Stimulated activated CD8-positive, alpha-beta memory T cell treated with anti-CD3 and anti-CD28 coated beads, Interleukin-15, amount 100 ng/mL, for 48 hours (primary cell): ENCODE measurements around the gene NOL11.
"Not testable (repeated sequence)": the region's sequence is repeated elsewhere in the genome, so short reads cannot be mapped to it uniquely, and the experiment has no call there.

Experiments used
- DNase-seq, 2 donors: peaks; one replicate each; pipeline ENCODE4 v3.0.0-alpha.2; 2020; ENCODE audit warnings: low read depth in 2 of 2

The NOL11 gene

DNA sequence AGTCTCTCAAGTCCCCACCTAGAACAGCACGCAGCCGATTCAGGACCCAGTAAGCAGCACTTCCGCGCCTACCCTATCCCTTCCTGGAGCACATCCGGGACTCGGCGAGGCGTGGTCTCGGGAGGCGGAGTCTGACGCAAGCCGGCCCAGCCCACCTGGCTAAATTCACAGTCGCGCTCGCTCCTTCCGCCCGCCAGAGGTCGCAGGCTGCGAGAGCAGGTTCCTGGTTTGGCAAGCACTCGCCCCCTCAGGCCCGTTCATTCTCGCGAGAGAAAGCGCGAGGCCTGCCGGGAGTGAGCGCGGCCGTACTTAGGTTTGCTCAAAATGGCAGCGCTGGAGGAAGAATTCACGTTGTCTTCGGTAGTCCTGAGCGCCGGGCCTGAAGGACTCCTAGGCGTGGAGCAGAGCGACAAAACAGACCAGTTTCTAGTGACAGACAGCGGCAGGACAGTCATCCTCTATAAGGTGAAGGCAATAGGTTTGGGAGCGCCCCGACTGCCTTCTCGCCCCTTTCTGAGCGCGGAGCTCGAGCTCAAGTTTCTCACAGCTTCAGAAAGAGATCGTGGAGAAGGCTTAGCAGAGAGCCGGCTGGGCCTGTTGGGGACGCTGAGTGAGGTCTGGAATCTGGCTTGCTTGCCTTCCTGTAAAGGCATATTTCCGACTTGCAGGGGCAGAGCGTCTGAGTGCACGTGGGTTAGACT, at the start of gene NOL11:
Gene NOL11 (plus strand): TSS at position 313 of the 701 bp plus-strand sequence. CDS start 12 bp downstream, at position 325.
- DNase-seq: peak; percentile 99

DNA sequence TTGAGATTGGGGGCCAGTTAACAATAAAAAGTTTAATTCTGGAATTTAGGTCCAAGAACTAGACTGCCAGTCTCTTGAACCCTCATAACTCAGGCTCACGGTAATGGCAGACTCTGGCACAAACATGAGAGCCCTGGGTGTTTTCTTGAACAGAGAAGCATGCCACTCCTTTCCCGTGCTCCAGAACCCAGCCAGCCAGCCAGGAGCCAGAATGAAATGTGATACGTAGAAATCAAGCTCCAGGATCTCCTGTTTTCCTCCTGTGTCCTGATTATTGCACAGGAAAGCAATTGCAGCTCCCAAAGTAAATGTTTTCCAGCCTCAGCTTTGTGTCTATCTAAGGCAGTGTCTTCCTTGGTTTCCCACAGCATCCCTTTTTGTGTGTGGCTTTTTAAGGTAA, 46.2 kb upstream of the NOL11 start:
- no peak for DNase-seq

DNA sequence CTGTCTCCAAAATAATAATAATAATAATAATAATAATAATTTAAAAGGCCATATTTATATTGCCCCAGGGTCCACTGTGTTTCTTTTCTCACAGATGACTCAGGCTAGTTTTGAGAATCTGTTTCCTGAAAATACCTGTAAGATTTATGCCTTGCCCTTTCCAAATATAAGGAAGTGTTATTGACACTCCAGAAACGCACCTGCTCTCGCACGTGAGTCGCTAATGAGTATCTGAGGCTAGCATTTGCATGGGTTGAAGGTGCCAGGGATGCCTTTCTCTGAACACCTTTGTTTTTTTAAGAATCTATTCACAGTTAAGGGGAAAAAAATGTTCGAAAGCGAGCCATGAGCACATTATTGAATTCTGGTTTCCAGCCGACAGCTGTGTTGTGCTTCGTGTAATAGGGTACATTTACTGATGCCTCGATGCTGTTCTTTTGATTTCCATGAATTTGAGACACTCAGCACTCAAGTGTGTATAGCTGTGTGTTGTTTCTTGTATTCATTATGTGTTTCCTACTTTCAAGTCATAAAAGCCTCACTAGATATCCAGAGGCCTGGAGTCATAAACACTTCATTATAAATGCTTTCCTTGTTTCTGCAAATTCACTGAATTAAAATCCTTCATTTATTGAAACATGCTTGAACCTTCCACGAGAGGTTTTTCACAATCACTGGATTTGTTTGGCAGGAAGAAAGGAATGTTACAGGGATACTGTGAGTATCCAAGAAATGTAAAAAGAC, 45.0 kb upstream of the NOL11 start:
- DNase-seq: no peak

DNA sequence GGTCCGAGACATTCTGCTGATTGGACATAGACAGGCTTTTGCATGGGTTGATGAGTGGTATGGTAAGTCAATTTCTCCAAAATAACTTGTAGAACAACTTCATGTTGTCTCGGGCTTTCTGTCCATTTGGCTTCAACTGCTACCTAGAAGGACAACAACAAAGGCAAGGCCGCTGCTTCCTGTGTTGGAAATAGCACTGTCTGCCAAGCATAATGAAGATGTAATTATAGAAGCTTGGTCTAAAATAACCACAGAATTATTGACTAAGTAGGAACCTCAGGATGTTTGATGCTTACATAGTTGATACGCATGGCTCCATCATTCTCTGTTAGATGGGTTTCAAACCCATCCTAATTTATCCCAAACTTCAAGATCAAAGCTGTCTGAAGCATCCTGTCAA, 42.3 kb upstream of the NOL11 start:
- DNase-seq: no peak

DNA sequence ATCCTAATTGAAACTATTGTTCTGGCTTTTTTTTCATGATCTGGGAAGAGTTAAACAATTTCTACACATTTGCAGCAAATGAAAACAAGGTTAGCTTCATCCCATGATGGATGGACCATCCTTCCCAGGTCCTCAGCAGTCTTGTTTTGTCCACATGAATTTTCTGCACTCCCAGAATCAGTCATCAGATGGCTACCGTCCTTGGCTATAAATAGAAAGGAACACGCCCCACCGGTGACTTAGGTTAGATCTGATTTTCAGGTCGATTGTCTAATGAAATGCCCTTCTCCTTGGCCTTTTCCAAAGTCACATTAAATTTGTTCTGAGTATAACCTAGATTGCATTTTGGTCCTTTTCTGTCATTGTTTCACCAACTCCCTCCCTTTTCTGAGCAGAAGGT, 41.4 kb upstream of the NOL11 start:
- DNase-seq: no peak

DNA sequence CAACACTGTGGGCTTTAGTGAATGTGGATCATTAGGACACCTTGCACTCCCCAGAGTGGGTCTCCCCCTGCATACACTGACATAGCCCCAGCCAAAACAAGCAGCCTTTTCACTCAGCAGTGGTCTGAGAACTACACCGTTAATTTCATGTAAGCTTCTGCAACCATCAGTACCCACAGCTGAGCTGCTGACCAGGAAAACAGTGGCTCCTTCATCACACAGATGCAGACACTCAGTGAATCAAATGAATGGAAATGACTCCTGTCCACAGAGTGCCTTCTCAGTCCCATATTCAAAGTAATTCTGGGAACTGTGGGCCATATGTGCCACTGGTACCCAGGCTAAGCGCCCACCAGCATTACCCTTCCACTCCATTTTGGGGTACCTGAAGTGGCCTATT, 39.3 kb upstream of the NOL11 start:
- DNase-seq: no peak

DNA sequence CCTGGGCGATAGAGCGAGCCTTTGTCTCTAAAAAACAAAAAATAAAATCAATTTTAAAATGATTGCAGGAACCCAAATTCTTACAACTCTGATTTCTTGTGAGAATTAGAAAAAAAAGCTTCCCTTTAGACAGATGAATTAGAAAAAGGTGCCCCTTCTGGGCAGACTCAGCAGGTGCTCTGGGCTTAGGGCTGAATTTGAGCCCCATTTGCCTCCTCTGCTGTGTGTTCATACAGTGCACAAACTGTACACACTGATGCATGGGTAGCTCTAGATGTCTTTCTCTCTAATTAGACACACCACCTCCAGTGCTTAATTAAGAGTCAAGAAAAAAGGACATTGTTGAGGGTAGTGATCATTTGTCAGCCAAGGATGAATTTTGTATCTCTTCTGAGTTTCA, 38.5 kb upstream of the NOL11 start:
- no peak for DNase-seq

DNA sequence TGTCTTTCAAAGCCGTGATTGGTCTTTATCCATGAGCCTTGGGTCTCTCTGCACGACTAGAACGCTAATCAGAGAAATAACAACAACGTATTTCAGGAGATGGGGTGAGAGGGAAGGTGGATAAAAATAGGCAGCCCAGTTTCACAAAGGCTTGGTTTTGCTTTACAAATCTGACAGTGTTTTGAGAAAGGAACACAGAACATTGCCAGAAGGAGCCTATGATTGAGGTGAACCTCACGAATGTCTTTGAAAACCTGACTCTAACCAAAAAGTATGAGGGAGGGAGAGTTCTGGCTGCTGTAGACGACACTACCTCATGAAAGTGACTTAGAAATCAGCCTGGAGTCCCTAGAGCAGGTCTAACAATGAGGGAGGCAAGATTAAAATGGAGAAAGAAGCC, 38.0 kb upstream of the NOL11 start:
- no peak for DNase-seq

DNA sequence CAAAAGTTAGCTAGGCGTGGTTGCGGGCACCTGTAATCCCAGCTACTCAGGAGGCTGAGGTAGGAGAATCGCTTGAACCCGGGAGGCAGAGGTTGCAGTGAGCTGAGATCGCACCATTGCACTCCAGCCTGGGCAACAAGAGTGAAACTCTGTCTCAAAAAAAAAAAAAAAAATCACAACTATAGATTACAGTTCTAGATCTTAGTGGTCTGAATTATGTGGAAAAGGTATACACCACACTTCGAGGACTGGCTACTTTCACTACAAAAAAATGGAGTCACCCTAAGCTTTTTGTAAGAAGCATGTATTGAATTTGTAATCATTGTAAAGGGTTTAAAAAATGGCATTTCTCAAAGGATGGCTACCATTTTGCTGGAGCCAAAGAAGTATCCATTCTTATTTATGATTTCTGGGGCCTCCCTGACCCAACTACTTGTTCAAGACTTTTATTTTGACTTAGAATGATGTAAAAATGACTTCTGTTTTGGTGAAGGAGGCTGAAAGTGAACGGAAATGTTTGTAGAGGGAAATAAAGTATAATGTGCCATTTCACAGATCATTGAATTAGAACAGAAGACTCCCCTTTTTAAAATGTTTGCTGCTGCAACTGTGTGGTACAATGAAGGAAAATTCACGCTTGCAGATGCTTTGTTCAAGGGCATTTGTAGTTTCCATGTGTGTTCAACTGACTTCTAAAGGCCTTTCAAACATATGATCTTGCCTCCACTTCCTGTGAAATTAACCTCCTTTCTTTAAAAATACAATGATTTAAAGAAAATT, 37.1 kb upstream of the NOL11 start:
- no peak for DNase-seq

DNA sequence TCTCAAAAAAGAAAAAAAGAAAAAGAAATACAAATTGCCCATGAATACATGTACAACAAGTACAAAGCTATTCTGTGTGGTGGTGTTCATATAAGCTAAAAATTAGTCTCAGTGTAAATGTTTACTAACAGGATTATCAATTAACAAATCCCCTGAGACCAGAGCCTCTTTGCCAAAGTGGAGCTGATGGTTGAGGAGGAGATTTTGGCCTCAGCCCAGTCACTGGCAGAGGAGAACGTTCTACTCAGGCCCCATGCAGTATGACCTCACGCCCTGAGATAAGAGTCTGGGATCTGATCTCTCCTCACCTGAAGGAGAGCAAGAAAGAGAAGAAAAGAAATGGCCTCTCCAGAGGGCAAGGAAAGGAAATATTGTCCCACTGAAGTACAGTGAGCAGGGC, 35.5 kb upstream of the NOL11 start:
- DNase-seq: no peak

DNA sequence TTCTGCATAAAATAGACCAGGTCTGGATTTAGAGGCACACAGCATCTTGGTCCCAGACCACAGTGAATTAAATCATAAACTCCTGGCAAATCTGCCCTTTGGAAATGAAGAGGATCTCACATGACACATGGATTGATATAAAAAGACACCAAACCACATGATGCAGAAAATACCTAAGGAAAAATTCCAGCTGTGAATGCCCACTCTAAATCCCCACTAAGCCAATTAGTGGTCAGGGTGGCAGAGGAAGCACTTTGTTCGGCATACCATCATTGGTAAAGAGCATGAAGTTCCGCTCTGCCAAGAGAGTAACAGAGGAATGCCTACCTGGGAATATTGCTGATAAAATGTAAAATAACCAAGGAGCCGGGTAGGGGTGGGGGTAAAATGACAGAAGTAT, 32.4 kb upstream of the NOL11 start:
- no peak for DNase-seq

DNA sequence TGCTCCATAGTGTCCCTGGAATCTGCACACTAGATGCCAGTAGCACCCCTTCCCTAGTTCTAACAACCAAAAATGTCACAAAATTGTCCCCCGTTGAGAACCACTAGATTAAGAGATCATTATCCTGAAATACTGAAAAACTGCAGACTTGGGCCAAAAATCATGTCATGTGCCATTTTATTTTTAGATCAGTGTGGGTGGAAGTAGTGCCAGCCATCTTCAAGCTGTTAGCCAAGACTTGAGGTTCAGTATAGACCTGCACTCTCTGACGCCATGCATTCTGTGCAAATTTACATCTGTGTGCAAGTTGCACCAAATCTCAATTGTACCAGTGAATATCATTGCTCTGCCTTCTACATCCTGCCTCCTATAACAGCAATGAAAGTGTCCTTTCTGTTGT, 31.5 kb upstream of the NOL11 start:
- DNase-seq: no peak

DNA sequence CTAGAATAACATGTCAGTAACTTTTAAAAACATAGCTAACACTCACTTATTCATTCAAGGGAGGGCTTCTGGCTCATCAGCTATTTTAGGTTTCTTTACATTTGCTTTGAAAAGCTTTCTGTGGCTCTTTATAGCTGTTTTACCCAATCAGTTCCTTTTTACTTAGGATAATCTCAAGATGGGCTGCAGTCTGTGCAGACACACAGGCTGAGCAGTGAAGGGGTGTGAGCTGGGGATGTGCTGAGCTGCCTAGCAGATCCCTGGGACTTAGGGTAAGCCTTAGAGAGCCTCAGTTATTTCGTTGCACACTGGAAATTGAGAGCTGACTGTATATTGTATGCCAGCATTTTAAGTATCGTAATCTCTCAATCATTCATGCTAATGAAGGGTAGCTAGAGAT, 30.2 kb upstream of the NOL11 start:
- DNase-seq: no peak

DNA sequence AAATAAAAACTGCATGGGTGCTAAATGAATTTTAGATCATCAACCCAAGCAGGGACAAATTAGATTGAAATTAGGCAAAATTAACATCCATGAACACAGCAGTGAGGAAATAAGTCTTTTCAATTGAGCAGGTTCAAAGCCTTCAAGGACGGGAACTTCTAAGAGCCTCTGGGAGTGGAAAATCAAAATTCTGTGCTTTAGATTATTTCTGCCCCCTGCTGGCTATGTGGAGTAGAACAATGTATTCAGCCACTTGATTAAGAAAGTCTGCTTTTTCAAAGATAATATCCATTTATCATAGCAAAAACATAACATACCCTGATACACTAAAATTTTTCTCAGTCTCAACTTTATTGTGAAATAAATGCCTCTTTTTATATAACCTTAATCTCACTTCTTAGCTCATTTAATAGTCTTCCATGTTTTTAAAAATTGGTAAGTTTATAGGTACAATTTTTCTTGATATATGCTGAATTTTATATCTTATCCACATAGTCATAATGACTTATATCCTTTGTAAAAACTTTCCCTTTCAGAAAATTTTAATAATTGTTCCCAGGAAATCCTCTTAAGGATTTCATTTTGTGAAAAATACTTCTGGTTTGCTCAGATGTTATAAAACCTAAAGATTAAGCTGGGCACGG, 28.1 kb upstream of the NOL11 start:
- DNase-seq: peak in 1 of 2 donors; percentile 16

DNA sequence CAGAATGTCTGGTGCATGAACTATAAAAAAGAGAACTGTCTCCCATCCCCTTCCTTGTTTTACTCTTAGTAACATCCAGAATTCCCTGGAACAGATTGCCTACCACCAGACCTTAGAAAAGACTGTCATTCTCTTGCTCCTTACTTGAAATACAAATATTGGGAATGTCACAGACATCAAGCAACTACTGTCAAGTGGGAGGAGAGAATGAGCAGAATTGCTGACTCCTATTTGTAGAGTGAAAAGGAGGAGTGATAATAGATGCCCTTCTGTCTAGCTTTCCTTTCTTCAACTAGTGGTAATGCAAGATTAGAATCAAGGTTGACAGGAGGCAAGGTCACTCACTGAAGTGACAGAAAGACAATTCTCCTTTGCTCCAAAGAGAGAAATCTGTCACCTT, 23.9 kb upstream of the NOL11 start:
- no peak for DNase-seq

DNA sequence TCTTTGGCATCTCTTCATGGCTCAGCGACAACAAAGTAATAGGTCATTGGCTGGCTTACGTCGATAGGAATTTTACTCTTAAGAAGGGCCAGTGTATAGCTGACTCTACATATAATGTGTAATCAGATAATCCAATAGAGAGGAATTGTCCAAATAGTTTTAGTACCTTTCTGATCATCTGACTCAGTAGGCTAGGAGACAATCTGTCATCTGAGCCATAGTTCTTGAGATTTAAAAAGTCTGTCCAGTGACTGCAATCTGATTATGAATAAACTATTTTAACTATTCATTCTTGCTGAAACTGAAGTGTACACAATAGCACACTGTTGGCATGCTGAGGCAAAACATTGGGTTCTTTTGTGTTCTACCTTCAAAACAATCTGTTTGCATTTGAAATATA, 21.4 kb upstream of the NOL11 start:
- DNase-seq: no peak

DNA sequence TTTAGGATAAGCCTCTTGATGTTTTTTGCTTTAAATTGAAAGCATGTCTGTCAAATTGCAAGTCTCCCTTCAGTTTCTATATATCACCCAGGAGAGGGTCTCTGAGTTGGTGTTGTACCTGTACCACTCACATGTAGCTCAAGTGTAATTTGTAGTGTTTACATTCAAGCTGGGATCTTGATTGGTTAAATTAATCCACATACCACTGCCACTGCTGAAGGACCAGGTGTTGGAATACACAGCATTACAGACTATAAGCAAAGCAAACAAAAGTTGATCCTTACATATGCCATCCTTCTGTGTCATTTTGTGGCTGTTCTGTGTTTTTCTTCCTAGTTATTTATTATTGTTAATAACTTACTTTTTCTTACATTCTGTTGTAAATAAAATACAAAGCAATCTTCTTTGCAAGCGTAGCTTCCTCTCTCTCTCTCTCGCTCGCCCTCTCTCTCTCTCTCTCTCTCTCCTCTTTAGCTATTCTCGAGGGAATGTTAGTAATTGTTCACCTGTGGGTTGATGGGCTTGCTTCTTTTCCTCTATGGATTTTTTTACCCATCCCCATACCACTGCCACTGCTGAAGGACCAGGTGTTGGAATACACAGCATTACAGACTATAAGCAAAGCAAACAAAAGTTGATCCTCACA, 20.8 kb upstream of the NOL11 start:
- no peak for DNase-seq

DNA sequence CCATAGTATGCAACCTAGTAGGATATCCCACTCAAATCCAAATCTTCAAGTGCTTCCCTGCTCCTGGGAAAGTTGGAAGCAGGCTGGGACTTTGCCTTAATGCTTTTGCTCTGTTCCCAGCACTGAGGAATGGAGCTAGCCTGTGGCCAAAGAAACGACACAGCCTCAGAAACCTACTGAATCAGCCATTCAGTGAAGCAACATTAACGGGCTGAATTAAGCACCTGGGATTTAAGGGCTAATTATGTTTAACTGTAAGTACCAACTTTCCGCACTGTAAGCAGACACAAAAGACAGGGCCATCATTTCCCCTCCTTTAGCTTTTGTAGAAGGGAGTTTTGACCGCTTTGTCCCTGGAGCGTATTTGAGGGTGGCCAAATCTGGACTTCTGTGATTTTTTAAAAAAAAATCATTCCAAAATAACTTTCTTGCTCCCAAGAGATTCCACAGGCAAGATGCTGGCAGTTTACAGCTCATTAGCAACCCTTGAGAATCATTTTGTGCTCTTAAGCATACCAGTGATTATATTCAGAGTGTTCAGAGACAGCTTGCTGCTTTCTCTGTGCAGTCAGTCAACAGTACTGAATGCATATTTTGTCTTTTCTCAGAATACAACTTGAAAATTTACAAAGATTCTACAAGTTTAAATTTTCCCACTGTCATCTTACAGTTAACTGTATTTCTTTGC, 17.6 kb upstream of the NOL11 start:
- DNase-seq: no peak

DNA sequence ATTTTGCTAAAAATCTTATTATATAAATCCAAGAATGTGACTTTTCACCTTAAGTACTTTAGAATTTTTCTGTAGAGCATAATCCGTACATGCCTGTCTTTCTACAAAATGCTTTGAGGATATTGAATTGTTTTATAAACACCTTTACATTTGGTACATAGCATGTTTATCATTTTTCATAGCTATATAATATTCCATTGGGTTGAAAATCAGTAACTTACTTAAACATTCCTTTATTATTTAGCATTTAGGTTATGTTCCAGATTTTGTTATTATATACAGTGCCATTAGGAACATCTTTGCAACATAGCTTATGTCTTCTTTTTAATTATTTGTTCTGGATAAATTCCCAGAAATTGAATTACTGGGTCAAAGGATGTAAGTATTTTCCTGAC, 17.0 kb upstream of the NOL11 start:
- DNase-seq: no peak

DNA sequence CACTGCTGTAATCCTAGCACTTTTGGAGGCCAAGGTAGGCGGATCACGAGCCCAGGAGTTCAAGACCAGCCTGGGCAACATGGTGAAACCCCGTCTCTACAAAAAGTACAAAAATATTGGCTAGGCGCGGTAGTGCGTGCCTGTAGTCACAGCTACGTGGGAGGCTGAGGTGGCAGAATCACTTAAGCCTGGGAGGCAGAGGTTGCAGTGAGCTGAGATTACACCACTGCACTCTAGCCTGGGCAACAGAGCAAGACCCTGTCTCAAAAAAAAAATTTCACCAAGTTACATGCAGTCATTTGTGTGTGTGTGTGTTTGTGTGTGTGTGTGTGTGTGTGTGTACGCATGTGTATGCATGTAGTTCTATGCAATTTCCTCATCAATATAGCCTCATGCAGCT, 14.9 kb upstream of the NOL11 start:
- DNase-seq: not testable (repeated sequence)

DNA sequence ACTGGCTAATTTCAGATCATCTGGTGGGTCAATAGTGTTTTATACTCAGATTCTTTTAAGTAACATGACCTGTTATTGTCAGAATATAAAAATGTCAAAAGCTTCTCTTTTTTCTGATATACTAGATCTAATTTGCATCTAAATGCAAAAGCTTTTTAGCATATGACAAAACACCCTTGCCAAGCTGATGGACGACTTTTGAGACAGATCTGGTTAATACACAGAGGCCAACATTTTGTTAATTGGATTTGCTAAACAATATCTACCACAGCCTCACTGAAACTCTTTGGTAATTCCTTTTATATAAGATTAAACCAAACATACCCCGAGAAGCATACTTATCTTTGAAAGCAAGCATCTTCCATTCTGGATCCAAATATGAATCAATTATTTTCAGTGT, 10.3 kb upstream of the NOL11 start:
- DNase-seq: no peak
